Left ventricle myocardium superior (tissue), 1 donor: ENCODE results near the gene CTNNA1. TPM values are rescaled to one million over a fixed set of nuclear protein-coding genes. Genes with fewer than 3 reads are reported as not detected.

Experiments used
- total RNA-seq: library from RNA; stranded (reverse); fragmentation: NEBNext Ultra II Directional; extraction: Animal tissue kit (Norgen Biotek cat#: 25700); gene quantifications from one replicate; pipeline ENCODE4 v1.2.1, GENCODE V29; 2021
- donor health status: DM: no; HTN: yes; CAD: no; lungs with severe emphysema.

The CTNNA1 gene
- total RNA-seq, 1 donor from 2014 or later = 296 TPM

Other genes starting within 250 kb of the CTNNA1 start
- 86.2 TPM for gene ETF1, start 210.2 kb upstream of the CTNNA1 start, total RNA-seq
- 311 TPM for gene HSPA9, start 178.0 kb upstream of the CTNNA1 start, total RNA-seq
- gene LRRTM2, start 121.9 kb downstream of the CTNNA1 start, total RNA-seq = 0.12 TPM